ENCODE results near the gene PRR18. TPM values are rescaled to one million over a fixed set of nuclear protein-coding genes. Genes with fewer than 3 reads are reported as not detected.
A peak's percentile ranks its signal among the peaks of the same experiment; 100 is the strongest.

The PRR18 gene
- total and polyA plus RNA-seq, 2 donors from 2014 or later = 0.19 TPM; not detected in 1

- DNase-seq (peak in 2 of 5 donors; percentile 45 to 48), FAIRE-seq (no peak)
- H3K27ac ChIP-seq (ENCODE audit: low read depth in 2 of 2, low read length in 2 of 2) = peak overlapping the region; percentile 91 to 93
- H3K4me3 ChIP-seq (ENCODE audit: low read length in 3 of 3) = peak overlapping the region; percentile 81 to 95 (median 84)
- TF ChIP-seq CTCF (IDR thresholded peaks at IDR 0.05; ENCODE audit: borderline replicate concordance, extremely low read depth, insufficient read depth) = no peak
- no peaks in the 10 kb centered on the region for H3K27me3 ChIP-seq (ENCODE audit: control insufficient read depth, insufficient read depth, low read length)
- H3K9ac ChIP-seq (ENCODE audit: low read length in 3 of 3) = peak overlapping the region; percentile 70 to 96 (median 91)
- peaks cover 0 to 11% (median 2%) of the 10 kb centered on the region in 3 donors for H3K36me3 ChIP-seq (ENCODE audit: control insufficient read depth in 2 of 3, insufficient read depth in 3 of 3, low read length in 3 of 3)
- intact Hi-C loops (cut with DNase I) = no loop called here
- H3K9me3 ChIP-seq (ENCODE audit: control insufficient read depth in 2 of 3, insufficient read depth in 1 of 3, low read length in 3 of 3) = no peaks in the 10 kb centered on the region
- H3K4me1 ChIP-seq (ENCODE audit: control insufficient read depth in 2 of 3, insufficient read depth in 2 of 3, low read depth in 1 of 3, low read length in 3 of 3) = peaks cover 3 to 25% (median 9%) of the 10 kb centered on the region in 3 donors
Measured at GRCh38 chr6:166341977-166342348, 33.8 kb upstream of the PRR18 start.

GRCh38 chr6:166341464-166341863, 33.3 kb upstream of the PRR18 start:
- no peak overlapping the region for H3K27ac ChIP-seq (ENCODE audit: low read depth in 2 of 2, low read length in 2 of 2)
- peaks cover 3 to 26% (median 9%) of the 10 kb centered on the region in 3 donors for H3K4me1 ChIP-seq (ENCODE audit: control insufficient read depth in 2 of 3, insufficient read depth in 2 of 3, low read depth in 1 of 3, low read length in 3 of 3)
- peak overlapping the region in 2 of 3 donors; percentile 91 to 96 for H3K9ac ChIP-seq (ENCODE audit: low read length in 3 of 3)
- H3K9me3 ChIP-seq (ENCODE audit: control insufficient read depth in 2 of 3, insufficient read depth in 1 of 3, low read length in 3 of 3) = no peaks in the 10 kb centered on the region
- DNase-seq (no peak), FAIRE-seq (no peak)
- no peak for TF ChIP-seq CTCF (IDR thresholded peaks at IDR 0.05; ENCODE audit: borderline replicate concordance, extremely low read depth, insufficient read depth)
- H3K27me3 ChIP-seq (ENCODE audit: control insufficient read depth, insufficient read depth, low read length) = no peaks in the 10 kb centered on the region
- H3K4me3 ChIP-seq (ENCODE audit: low read length in 3 of 3) = peak overlapping the region; percentile 81 to 95 (median 84)
- peaks cover 0 to 11% (median 2%) of the 10 kb centered on the region in 3 donors for H3K36me3 ChIP-seq (ENCODE audit: control insufficient read depth in 2 of 3, insufficient read depth in 3 of 3, low read length in 3 of 3)
- intact Hi-C loops (cut with DNase I) = no loop called here

- intact Hi-C loops (cut with DNase I) = no loop called here
- Histone ChIP-seq H3K9me3 (ENCODE audit: control insufficient read depth in 2 of 3, insufficient read depth in 1 of 3, low read length in 3 of 3) (no peaks in the 10 kb centered on the region), H3K36me3 (ENCODE audit: control insufficient read depth in 2 of 3, insufficient read depth in 3 of 3, low read length in 3 of 3) (peaks cover 0 to 15% (median 2%) of the 10 kb centered on the region in 3 donors), H3K9ac (ENCODE audit: low read length in 3 of 3) (no peak overlapping the region), H3K4me3 (ENCODE audit: low read length in 3 of 3) (no peak overlapping the region), H3K27me3 (ENCODE audit: control insufficient read depth, insufficient read depth, low read length) (no peaks in the 10 kb centered on the region), H3K27ac (ENCODE audit: low read depth in 2 of 2, low read length in 2 of 2) (no peak overlapping the region), H3K4me1 (ENCODE audit: control insufficient read depth in 2 of 3, insufficient read depth in 2 of 3, low read depth in 1 of 3, low read length in 3 of 3) (peaks cover 3 to 26% (median 9%) of the 10 kb centered on the region in 3 donors)
- no peak for DNase-seq
- FAIRE-seq = no peak
- no peak for TF ChIP-seq CTCF (IDR thresholded peaks at IDR 0.05; ENCODE audit: borderline replicate concordance, extremely low read depth, insufficient read depth)
Measured at GRCh38 chr6:166338854-166339253, 30.7 kb upstream of the PRR18 start.

- H3K27ac ChIP-seq (ENCODE audit: low read depth in 2 of 2, low read length in 2 of 2) = no peak overlapping the region
- no peak overlapping the region for H3K9ac ChIP-seq (ENCODE audit: low read length in 3 of 3)
- DNase-seq (no peak), FAIRE-seq (no peak)
- no peaks in the 10 kb centered on the region for H3K9me3 ChIP-seq (ENCODE audit: control insufficient read depth in 2 of 3, insufficient read depth in 1 of 3, low read length in 3 of 3)
- H3K36me3 ChIP-seq (ENCODE audit: control insufficient read depth in 2 of 3, insufficient read depth in 3 of 3, low read length in 3 of 3) = peaks cover 0 to 15% (median 2%) of the 10 kb centered on the region in 3 donors
- H3K4me1 ChIP-seq (ENCODE audit: control insufficient read depth in 2 of 3, insufficient read depth in 2 of 3, low read depth in 1 of 3, low read length in 3 of 3) = peaks cover 0 to 24% (median 3%) of the 10 kb centered on the region in 3 donors
- intact Hi-C loops (cut with DNase I) = no loop called here
- H3K4me3 ChIP-seq (ENCODE audit: low read length in 3 of 3) = no peak overlapping the region
- H3K27me3 ChIP-seq (ENCODE audit: control insufficient read depth, insufficient read depth, low read length) = no peaks in the 10 kb centered on the region
- no peak for TF ChIP-seq CTCF (IDR thresholded peaks at IDR 0.05; ENCODE audit: borderline replicate concordance, extremely low read depth, insufficient read depth)
Measured at GRCh38 chr6:166336847-166337246, 28.7 kb upstream of the PRR18 start.

Data from kidney (tissue), 14 donors.